Ishikawa (cell line): Measurements from ENCODE around the gene CTSD.

Experiments
- CEBPB ChIP-seq: IDR thresholded peaks from 2 replicates; pipeline ENCODE4 v1.6.1; 2012
- CREB1 ChIP-seq: IDR thresholded peaks from 2 replicates; pipeline ENCODE4 v1.6.1; 2012; ENCODE audit warnings: low read depth
- EGR1 ChIP-seq: IDR thresholded peaks from 2 replicates; pipeline ENCODE4 v1.6.1; 2012
- EP300 ChIP-seq: IDR thresholded peaks from 2 replicates; pipeline ENCODE4 v1.6.1; 2012; ENCODE audit warnings: borderline replicate concordance
- FOXM1 ChIP-seq: IDR thresholded peaks from 2 replicates; pipeline ENCODE4 v1.6.1; 2012; ENCODE audit warnings: low read depth, borderline replicate concordance
- NFIC ChIP-seq: IDR thresholded peaks from 2 replicates; pipeline ENCODE4 v1.6.1; 2012
- RAD21 ChIP-seq: IDR thresholded peaks from 2 replicates; pipeline ENCODE4 v1.6.1; 2012; ENCODE audit warnings: low read depth
- TAF1 ChIP-seq: IDR thresholded peaks from 2 replicates; pipeline ENCODE4 v1.6.1; 2012; ENCODE audit warnings: low read depth, mild to moderate bottlenecking
- TCF12 ChIP-seq: IDR thresholded peaks from 2 replicates; pipeline ENCODE4 v1.6.1; 2012; ENCODE audit warnings: low read depth
- TEAD4 ChIP-seq: IDR thresholded peaks from 2 replicates; pipeline ENCODE4 v1.6.1; 2012
- YY1 ChIP-seq: IDR thresholded peaks from 2 replicates; pipeline ENCODE4 v1.6.1; 2012; ENCODE audit warnings: low read depth
- ZBTB7A ChIP-seq: IDR thresholded peaks from 2 replicates; pipeline ENCODE4 v1.6.1; 2012; ENCODE audit warnings: low read depth
- TF ChIP-seq, protein P1 (sequence below): IDR thresholded peaks from 2 replicates; pipeline ENCODE4 v1.6.1; 2012
- TF ChIP-seq, protein P2 (sequence below): IDR thresholded peaks from 2 replicates; pipeline ENCODE4 v1.6.1; 2012; ENCODE audit warnings: low read depth, mild to moderate bottlenecking
- TF ChIP-seq, protein P3 (sequence below): IDR thresholded peaks from 2 replicates; pipeline ENCODE4 v1.6.1; 2012

The CTSD gene

DNA sequence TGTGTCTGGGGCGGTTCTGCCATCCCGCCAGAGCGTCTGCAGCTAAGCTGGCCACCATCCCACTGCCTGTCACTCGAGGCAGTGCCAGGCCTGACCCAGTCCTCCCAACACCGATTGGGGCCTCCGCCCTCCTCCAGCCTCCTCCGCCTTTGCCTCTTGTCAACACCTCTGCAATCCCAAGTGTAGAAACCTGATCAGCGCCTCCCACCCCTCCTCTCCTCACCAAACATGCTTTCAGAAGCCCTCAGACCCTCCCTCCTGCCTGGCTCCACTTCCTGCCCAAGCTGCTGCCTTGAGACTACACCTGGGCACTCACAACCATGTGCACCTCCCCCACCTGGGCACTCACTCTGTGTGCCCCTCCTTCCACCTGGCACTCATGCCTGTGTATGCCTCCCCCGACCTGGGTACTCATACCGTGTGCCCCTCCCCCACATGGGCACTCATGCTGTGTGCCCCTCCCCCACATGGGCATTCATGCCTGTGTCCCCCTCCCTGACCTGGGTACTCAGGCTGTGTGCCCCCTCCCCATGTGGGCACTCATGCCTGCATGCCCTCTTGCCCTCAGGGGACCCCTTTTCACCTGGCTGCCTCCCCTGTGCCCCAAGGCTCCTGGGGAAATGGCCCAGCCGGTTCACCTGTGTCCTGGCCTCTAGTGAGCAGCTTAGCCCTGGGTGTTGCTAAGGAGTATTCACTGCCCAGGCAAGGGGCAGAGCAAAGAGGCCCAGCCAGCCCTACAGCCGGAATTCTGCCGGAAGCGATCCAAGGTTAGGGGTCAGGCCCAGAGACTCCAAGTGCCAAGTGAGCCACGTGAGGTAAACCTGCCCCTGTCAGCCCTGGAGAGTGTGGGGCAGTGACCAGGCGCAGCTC, 7.8 kb downstream of the CTSD start:
- no peak for TF ChIP-seq EP300
- no peak for TF ChIP-seq CEBPB
- TF ChIP-seq TAF1, result no peak
- no peak for TF ChIP-seq TEAD4
- TF ChIP-seq, protein P1, sequence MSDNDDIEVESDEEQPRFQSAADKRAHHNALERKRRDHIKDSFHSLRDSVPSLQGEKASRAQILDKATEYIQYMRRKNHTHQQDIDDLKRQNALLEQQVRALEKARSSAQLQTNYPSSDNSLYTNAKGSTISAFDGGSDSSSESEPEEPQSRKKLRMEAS, result no peak
- TF ChIP-seq CREB1, result no peak
- no peak for TF ChIP-seq ZBTB7A
- TF ChIP-seq, protein P2, sequence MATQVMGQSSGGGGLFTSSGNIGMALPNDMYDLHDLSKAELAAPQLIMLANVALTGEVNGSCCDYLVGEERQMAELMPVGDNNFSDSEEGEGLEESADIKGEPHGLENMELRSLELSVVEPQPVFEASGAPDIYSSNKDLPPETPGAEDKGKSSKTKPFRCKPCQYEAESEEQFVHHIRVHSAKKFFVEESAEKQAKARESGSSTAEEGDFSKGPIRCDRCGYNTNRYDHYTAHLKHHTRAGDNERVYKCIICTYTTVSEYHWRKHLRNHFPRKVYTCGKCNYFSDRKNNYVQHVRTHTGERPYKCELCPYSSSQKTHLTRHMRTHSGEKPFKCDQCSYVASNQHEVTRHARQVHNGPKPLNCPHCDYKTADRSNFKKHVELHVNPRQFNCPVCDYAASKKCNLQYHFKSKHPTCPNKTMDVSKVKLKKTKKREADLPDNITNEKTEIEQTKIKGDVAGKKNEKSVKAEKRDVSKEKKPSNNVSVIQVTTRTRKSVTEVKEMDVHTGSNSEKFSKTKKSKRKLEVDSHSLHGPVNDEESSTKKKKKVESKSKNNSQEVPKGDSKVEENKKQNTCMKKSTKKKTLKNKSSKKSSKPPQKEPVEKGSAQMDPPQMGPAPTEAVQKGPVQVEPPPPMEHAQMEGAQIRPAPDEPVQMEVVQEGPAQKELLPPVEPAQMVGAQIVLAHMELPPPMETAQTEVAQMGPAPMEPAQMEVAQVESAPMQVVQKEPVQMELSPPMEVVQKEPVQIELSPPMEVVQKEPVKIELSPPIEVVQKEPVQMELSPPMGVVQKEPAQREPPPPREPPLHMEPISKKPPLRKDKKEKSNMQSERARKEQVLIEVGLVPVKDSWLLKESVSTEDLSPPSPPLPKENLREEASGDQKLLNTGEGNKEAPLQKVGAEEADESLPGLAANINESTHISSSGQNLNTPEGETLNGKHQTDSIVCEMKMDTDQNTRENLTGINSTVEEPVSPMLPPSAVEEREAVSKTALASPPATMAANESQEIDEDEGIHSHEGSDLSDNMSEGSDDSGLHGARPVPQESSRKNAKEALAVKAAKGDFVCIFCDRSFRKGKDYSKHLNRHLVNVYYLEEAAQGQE, result no peak
- no peak for TF ChIP-seq FOXM1
- TF ChIP-seq NFIC, result no peak
- TF ChIP-seq TCF12, result no peak
- TF ChIP-seq, protein P3, sequence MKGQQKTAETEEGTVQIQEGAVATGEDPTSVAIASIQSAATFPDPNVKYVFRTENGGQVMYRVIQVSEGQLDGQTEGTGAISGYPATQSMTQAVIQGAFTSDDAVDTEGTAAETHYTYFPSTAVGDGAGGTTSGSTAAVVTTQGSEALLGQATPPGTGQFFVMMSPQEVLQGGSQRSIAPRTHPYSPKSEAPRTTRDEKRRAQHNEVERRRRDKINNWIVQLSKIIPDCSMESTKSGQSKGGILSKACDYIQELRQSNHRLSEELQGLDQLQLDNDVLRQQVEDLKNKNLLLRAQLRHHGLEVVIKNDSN, result no peak
- TF ChIP-seq YY1, result no peak
- TF ChIP-seq RAD21, result no peak
- TF ChIP-seq EGR1, result no peak

DNA sequence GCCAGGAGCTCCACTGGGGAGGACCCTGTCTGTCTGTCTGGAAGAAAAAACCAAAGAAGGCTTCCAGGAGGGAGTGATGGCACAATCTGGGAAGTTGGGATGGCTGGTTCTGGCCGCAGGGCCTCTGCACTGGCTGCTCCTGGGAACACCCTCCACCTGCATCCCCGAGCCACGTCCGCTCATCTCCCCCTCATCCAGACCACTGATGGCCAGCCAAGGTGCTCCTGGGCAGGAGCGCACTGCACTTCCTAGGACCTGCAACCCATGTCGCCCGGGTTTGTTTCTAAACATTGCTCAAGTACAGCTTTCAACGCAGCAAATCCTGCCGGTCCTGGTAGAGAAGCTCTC, 8.4 kb downstream of the CTSD start:
- TF ChIP-seq EGR1, result no peak
- TF ChIP-seq FOXM1, result no peak
- TF ChIP-seq, protein P1, result no peak
- no peak for TF ChIP-seq EP300
- no peak for TF ChIP-seq CEBPB
- no peak for TF ChIP-seq TCF12
- no peak for TF ChIP-seq TEAD4
- TF ChIP-seq CREB1, result no peak
- TF ChIP-seq, protein P3, result no peak
- TF ChIP-seq RAD21, result no peak
- no peak for TF ChIP-seq TAF1
- no peak for TF ChIP-seq YY1
- TF ChIP-seq NFIC, result no peak
- TF ChIP-seq, protein P2, result no peak

DNA sequence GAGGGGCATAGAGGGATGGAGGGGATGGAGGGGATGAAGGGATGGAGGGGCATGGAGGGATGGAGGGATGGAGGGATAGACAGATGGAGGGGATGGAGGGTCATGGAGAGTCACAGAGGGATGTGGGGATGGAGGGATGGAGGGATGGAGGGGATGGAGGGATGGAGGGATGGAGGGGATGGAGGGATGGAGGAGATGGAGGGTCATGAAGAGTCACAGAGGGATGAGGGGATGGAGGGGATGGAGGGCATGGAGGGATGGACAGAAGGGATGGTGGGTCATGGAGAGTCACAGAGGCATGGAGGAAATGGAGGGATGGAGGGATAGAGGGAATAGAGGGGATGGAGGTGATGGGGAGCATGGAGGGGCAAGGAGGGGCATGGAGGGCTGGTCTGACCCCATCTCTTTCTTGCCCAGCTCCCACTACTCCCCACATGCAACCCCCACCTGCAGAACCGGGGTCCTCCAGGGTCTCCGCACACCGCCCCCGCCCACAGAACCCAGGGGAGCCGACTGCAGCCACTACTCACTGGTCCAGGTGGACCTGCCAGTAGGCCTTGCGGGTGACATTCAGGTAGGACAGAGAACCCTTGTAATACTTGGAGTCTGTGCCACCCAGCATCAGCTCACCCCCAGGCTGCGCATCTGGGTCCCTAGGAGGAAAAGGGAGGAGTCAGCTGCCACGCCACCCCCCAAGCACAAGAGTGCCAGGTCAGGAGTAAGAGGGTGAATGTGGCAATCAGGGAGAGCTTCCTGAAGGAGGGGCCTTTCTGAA, 9.2 kb downstream of the CTSD start:
- TF ChIP-seq, protein P2, result no peak
- TF ChIP-seq EP300, result no peak
- no peak for TF ChIP-seq TAF1
- no peak for TF ChIP-seq CREB1
- TF ChIP-seq ZBTB7A, result no peak
- TF ChIP-seq, protein P3, result no peak
- no peak for TF ChIP-seq TCF12
- no peak for TF ChIP-seq NFIC
- no peak for TF ChIP-seq CEBPB
- TF ChIP-seq, protein P1, result no peak
- no peak for TF ChIP-seq YY1
- no peak for TF ChIP-seq TEAD4
- TF ChIP-seq EGR1, result no peak
- TF ChIP-seq RAD21, result no peak
- no peak for TF ChIP-seq FOXM1
